GM21447 (cell line): ENCODE data around the gene AP3B1.

Source experiments
- ATAC-seq: cut with Tn5 transposase; IDR thresholded peaks from one replicate; pipeline ENCODE4 v1.9.1; 2021; ENCODE audit not compliant: unreplicated experiment

Gene AP3B1

GRCh38 chr5:78293851-78294247 is 649 bp downstream of the AP3B1 start:
- ATAC-seq: no peak

DNA sequence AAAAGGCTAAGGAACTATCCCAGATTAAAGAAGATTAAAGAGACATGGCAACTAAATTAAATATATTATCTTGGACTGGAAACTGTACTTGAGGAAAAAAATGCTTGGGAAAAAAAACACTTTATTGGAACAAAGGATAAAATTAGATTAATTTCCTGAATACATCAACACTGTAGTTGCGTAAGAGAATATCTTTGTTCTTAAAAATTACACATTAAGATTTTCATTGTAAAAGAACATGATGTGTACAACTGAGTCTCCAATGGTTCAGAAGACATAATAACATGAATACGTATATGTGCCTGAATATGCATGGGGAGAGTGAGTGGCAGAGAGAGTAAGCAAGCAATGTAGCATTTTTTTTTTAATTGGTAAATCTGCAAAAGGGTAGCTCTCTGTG is 2.8 kb downstream of the AP3B1 start:
- ATAC-seq: no peak

- ATAC-seq: no peak
Measured at GRCh38 chr5:78289911-78290310, 4.6 kb downstream of the AP3B1 start.

DNA sequence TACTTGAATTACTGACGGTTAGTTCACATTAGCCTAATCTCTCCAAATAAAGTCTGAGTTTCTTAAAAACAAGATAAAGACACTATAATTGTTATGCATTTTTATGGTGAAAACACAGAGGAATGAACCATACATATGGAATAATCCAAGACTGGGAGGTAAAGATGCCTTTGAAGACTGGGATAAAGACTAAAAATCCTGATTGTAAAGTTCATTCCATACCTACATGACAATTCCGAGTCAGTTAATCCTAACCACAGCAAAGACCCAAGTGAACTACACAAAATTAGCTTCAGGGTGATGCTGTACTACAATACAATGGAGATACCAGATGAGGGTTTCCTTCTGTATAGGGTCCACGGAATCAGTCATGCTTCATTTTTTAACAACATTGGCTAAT is 6.3 kb downstream of the AP3B1 start:
- ATAC-seq: no peak

- ATAC-seq: no peak
Measured at GRCh38 chr5:78287833-78288232, 6.7 kb downstream of the AP3B1 start.

GRCh38 chr5:78287169-78287568 is 7.3 kb downstream of the AP3B1 start:
- no peak for ATAC-seq

GRCh38 chr5:78286290-78286689 is 8.2 kb downstream of the AP3B1 start:
- no peak for ATAC-seq

GRCh38 chr5:78283802-78284201 is 10.7 kb downstream of the AP3B1 start:
- no peak for ATAC-seq

GRCh38 chr5:78283105-78283504 is 11.4 kb downstream of the AP3B1 start:
- ATAC-seq: no peak

GRCh38 chr5:78280261-78280660 is 14.2 kb downstream of the AP3B1 start:
- no peak for ATAC-seq

DNA sequence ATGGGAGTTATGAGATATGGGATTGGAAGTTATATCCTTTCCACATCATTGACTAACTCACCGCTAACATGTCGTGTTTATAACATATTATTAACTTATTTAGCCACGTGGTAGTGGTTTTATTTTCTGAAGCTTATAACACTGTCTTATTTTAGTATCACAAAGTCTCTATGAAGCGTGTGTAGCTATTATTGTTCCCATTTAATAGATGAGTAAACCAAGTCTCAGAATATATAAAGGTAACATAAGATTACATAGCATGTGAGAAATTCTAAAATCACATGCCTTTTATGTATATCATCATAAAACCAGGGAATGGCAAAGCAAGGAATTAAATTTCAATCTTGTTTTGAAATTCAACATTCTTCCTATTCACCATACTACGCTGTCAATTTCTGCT is 15.3 kb downstream of the AP3B1 start:
- ATAC-seq: no peak

GRCh38 chr5:78277715-78278114 is 16.8 kb downstream of the AP3B1 start:
- ATAC-seq: no peak

GRCh38 chr5:78275998-78276543 is 18.4 kb downstream of the AP3B1 start:
- no peak for ATAC-seq

DNA sequence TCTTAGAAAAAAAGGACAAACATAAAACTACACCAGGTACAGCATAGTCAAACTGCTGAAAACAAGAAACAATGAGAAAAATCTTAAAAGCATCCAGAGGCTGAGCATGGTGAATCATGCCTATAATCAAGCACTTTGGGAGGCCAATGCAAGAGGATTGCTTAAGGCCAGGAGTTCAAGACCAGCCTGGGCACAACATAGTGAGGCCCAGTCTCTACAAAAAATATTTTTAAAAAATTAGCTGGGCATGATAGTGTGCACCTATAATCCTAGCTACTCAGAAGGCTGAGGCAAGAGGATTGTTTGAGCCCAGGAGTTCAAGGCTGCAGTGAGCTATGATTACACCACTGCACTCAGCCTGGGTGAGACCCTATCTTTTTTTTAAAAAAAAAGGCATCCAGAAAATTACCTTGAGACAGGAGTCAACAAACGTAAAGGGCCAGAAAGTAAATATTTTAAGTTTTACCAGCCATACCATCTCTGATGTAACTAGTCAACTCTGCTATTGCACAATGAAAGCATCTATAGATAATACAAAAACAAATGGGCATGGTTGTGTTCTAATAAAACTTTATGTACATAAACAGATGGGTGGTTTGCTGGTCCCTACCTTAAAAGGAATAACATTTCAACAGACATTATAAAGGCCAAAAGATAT is 19.8 kb downstream of the AP3B1 start:
- no peak for ATAC-seq

DNA sequence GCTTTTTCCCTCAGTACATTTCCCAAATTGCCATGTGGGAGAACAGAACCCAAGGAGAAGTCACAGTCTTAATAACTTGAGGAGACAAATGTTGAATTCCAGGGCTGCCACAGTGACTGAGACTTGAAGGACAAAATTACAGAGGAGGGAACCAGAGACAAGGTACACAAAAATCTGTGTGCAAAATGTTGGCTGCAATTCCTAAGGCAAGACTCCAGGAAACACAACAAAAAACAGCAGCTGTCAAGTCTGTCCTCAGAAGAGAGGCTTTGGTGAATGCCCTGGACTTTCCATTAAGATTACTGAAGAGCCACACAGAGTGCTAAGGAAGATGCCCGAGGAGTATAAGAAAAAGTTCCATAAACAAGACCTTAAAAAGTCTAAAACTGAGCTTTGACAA is 21.1 kb downstream of the AP3B1 start:
- ATAC-seq: no peak

GRCh38 chr5:78271766-78272165 is 22.7 kb downstream of the AP3B1 start:
- no peak for ATAC-seq

GRCh38 chr5:78269088-78269703 is 25.3 kb downstream of the AP3B1 start:
- no peak for ATAC-seq

GRCh38 chr5:78268356-78268755 is 26.1 kb downstream of the AP3B1 start:
- ATAC-seq: no peak

GRCh38 chr5:78265163-78265562 is 29.3 kb downstream of the AP3B1 start:
- no peak for ATAC-seq

DNA sequence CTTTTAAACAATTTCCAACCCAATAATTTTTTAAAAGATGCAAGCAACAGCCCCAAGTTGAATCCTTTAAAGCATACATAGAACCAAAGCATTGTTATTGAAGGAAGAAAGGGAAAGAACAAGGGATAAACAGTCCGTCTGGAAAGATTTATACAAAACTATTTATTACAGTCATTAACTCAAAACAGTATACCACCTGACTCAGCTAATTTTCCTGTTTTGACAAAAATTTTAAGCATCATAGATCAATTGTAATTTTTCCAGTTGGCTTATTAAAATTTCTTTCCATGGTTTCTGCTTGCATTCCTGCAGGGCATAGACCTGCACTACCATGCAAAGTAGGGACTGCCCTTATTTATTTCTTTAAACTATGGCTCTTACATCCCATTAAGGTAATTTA is 29.9 kb downstream of the AP3B1 start:
- ATAC-seq: no peak

- ATAC-seq: no peak
Measured at GRCh38 chr5:78260771-78261170, 33.7 kb downstream of the AP3B1 start.

DNA sequence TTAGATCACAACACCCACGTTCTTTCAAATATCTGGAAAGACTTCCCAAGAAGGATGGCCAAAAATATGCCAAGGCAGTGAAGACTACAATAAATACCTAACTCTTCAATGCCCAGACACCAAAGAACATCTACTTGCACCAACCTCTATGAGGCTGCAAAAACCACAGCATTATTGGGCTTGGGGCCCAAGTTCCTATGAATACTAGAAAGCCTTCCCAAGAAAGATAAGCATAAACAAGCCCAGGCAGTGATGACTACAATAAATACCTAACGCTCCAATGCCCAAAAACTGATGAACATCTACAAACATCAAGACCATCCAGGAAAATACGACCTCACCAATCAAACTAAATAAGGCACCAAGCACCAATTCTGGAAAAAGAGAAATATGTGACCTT is 41.3 kb downstream of the AP3B1 start:
- ATAC-seq: no peak

DNA sequence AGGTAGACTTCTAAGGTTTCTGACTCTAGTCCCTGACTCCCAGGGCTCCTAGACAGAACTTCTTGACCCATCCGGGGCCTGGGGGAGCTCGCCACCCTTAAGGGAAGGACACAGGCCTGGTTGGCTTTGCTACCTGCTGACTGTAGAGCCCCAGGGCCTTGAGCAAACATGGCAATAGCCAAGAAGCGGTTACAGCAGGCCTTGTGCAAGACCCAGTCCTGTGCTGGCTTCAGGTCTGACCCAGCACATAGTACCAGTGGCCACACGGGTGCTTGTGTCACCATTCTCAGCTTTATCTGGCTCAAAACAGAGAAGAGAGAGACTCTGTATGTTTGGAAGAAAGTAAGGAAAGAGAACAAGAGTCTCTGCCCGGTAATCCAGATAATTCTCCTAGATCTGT is 41.8 kb downstream of the AP3B1 start:
- ATAC-seq: no peak
